Stomach (tissue), 9 donors: Measurements from ENCODE around the gene CHMP1A. TPM values are rescaled to one million over a fixed set of nuclear protein-coding genes. Genes with fewer than 3 reads are reported as not detected.

Experiments
- DNase-seq, 2 donors: peaks; one replicate each; pipeline versions ENCODE4 v3.0.0 to v3.0.0-alpha.2; 2013 to 2019
- H3K27ac ChIP-seq, 5 donors: fragments of 200-600 bp in 4 of 5; sonication (generic) in 4 of 5; one replicate each; pipeline ENCODE4 v1.5.1; 2013 to 2019; ENCODE audit warnings: mild to moderate bottlenecking in 1 of 5, moderate library complexity in 1 of 5
- H3K27me3 ChIP-seq, 3 donors: fragments of 200-600 bp; sonication (generic); one replicate each; pipeline ENCODE4 v1.5.1; 2017 to 2019; ENCODE audit warnings: mixed run types in 1 of 3
- H3K36me3 ChIP-seq, 4 donors: fragments of 200-600 bp; sonication (generic); 1 replicate in 3 of 4; 2 replicates in 1 of 4; pipeline ENCODE4 v1.5.1; 2016 to 2019
- H3K4me1 ChIP-seq, 4 donors: fragments of 200-600 bp; sonication (generic); one replicate each; pipeline ENCODE4 v1.5.1; 2016 to 2019
- H3K4me3 ChIP-seq, 4 donors: fragments of 200-600 bp; sonication (generic) in 3 of 4; one replicate each; pipeline ENCODE4 v1.5.1; 2016 to 2019; ENCODE audit warnings: mild to moderate bottlenecking in 1 of 4
- H3K9me3 ChIP-seq, 4 donors: fragments of 200-600 bp; sonication (generic); one replicate each; pipeline ENCODE4 v1.5.1; 2016 to 2019
- EP300 ChIP-seq: sonication (generic); formaldehyde crosslinking; IDR thresholded peaks from one replicate; pipeline ENCODE4 v1.6.1; 2017; ENCODE audit warnings: antibody characterized with exemption
- POLR2A ChIP-seq, 4 donors: fragments of 450-650 bp; IDR thresholded peaks; one replicate each; pipeline ENCODE4 v1.6.1; 2016; ENCODE audit warnings: antibody characterized with exemption in 4 of 4, control low read depth in 2 of 4, mild to moderate bottlenecking in 1 of 4, moderate library complexity in 1 of 4
- POLR2AphosphoS5 ChIP-seq, 3 donors: sonication (generic); formaldehyde crosslinking; IDR thresholded peaks; one replicate each; pipeline ENCODE4 v1.6.1; 2016; ENCODE audit warnings: antibody characterized with exemption in 3 of 3
- WGBS, 5 donors: extraction: QIAGEN DNeasy Blood & Tissue Kit in 3 of 5; methylation state at CpG; one replicate each; pipeline versions ENCODE4 v1.1.5 to v1.1.7; 2013 to 2018; 5-methylcytosine and 5-hydroxymethylcytosine counted together
- intact Hi-C: fragments of 100-400 bp; cut with DNase I; formaldehyde crosslinking; loops from one replicate; pipeline ENCODE4 v1.15.1; 2023; ENCODE audit warnings: low total_unique reads
- polyA plus RNA-seq, 3 donors: library from polyadenylated mRNA; stranded (reverse); fragments of 200-250 nt; gene quantifications; one replicate each; pipeline ENCODE4 v1.2.3, GENCODE V29; 2013
- total RNA-seq, 5 donors: library from RNA; depleted of rRNA; stranded (reverse); fragments of >200 nt; gene quantifications; one replicate each; pipeline versions ENCODE4 v1.1.0 to v1.2.3, GENCODE V29; 2014 to 2016
- TF ChIP-seq, protein P1 (sequence below), 7 experiments: fragments of 450-650 bp in 4 of 7; fragments of 200-600 bp in 3 of 7; sonication (generic) in 3 of 7; IDR thresholded peaks; one replicate each; pipeline ENCODE4 v1.5.1; 2016 to 2019; ENCODE audit warnings: antibody characterized with exemption in 7 of 7, control low read depth in 2 of 7, mild to moderate bottlenecking in 1 of 7
- donor health status: healthy with polysubstance abuse.
- donor health status: Bipolar disorder and iron deficiency.
- donor health status: healthy.

The CHMP1A gene
- total and polyA plus RNA-seq, 8 donors, result 20.1 to 146 (median 61.9) TPM

DNA sequence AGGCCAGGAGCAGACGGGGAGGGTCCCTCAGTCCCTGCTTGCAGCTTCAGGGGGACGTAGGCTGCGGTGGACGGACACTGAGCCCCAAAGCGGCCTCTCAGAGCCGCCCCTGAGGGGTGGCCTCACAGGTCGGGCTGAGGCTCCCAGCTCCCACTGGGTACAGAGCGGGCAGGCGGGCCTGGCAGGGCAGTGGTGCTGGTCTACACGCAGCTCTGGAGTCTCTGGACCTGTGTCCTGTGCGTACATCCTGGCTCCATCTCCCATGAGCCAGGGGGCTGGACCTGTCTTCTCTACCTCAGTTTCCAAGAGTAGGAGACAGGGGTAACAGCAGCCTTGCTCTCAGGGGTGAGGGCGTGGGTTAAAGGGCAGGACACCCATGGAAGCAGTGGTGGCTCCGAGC, 42.3 kb downstream of the CHMP1A start:
- Histone ChIP-seq H3K4me3 (no peak overlapping the region), H3K27ac (no peak overlapping the region), H3K36me3 (no peaks in the 10 kb centered on the region), H3K4me1 (peaks cover 0 to 5% (median 1%) of the 10 kb centered on the region in 4 donors), H3K27me3 (peaks cover 0 to 75% (median 10%) of the 10 kb centered on the region in 3 donors), H3K9me3 (no peaks in the 10 kb centered on the region)
- no peak for TF ChIP-seq POLR2A (IDR thresholded peaks at IDR 0.05)
- intact Hi-C loops, result no loop called here
- 82 to 87% (median 85%) methylated on average over 6 to 13 of the region's 13 CpGs for WGBS, 5 donors
- no peak for DNase-seq

GRCh38 chr16:89613954-89614459, 43.5 kb downstream of the CHMP1A start:
- H3K4me3 ChIP-seq, result no peak overlapping the region
- H3K27me3 ChIP-seq, result peaks cover 0 to 73% (median 10%) of the 10 kb centered on the region in 3 donors
- 83 to 92% (median 90%) methylated on average over 11 to 22 of the region's 22 CpGs for WGBS, 5 donors
- H3K4me1 ChIP-seq, result peaks cover 0 to 5% (median 1%) of the 10 kb centered on the region in 4 donors
- H3K36me3 ChIP-seq, result no peaks in the 10 kb centered on the region
- TF ChIP-seq EP300, result no peak
- no peak for TF ChIP-seq POLR2AphosphoS5 (IDR thresholded peaks at IDR 0.05)
- TF ChIP-seq, protein P1, sequence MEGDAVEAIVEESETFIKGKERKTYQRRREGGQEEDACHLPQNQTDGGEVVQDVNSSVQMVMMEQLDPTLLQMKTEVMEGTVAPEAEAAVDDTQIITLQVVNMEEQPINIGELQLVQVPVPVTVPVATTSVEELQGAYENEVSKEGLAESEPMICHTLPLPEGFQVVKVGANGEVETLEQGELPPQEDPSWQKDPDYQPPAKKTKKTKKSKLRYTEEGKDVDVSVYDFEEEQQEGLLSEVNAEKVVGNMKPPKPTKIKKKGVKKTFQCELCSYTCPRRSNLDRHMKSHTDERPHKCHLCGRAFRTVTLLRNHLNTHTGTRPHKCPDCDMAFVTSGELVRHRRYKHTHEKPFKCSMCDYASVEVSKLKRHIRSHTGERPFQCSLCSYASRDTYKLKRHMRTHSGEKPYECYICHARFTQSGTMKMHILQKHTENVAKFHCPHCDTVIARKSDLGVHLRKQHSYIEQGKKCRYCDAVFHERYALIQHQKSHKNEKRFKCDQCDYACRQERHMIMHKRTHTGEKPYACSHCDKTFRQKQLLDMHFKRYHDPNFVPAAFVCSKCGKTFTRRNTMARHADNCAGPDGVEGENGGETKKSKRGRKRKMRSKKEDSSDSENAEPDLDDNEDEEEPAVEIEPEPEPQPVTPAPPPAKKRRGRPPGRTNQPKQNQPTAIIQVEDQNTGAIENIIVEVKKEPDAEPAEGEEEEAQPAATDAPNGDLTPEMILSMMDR (IDR thresholded peaks at IDR 0.05), result no peak
- no peak overlapping the region for H3K27ac ChIP-seq
- DNase-seq, result no peak
- intact Hi-C loops, result no loop called here
- H3K9me3 ChIP-seq, result no peaks in the 10 kb centered on the region

GRCh38 chr16:89613231-89613953, 44.1 kb downstream of the CHMP1A start, which contains the start of gene DPEP1:
Gene DPEP1, plus strand, starts transcription at chr16:89613642. Its CDS starts 16,769 bp downstream, at chr16:89630411.
- TF ChIP-seq POLR2A (IDR thresholded peaks at IDR 0.05), result no peak
- TF ChIP-seq POLR2AphosphoS5 (IDR thresholded peaks at IDR 0.05), result no peak
- TF ChIP-seq, protein P1 (IDR thresholded peaks at IDR 0.05), result no peak
- no peak for TF ChIP-seq EP300
- H3K27ac ChIP-seq, result no peak within 1 kb of the TSS
- peak in 1 of 2 donors; percentile 51 for DNase-seq

DNA sequence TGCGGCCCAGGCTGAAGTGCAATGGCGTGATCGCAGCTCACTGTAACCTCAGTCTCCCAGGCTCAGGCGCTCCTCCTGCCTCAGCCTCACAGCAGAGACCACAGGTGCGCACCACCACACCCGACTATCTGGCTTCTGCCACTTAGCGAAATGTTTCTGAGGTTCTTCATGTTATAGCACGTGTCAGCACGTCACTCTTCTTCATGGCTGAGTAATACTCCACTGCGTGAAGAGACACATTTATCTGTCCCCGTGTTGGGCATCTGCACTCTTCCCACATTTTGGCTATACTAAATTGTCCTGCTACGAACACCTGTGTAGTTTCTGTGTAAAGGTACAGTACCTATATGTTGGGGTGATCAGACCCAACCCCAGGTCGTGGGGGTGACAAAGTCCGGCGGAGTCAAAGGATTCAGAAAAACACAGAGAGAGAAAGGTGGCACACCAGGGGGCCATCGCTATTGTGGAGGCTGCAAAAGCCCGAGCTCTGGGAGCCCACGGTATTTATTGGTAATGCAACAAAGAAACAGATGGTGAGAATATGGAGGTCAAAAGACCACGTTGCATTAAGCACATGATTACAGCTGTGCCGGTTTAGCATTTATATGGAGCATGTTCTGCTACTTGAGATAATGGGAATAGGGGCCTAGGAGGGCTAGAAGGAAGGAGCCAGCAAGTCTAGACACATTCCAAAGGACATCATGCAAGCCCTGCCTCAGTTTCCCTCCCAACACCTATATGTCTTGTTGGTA, 44.9 kb downstream of the CHMP1A start:
- Histone ChIP-seq H3K4me3 (no peak overlapping the region), H3K36me3 (no peaks in the 10 kb centered on the region), H3K27me3 (peaks cover 0 to 66% (median 10%) of the 10 kb centered on the region in 3 donors), H3K4me1 (peaks cover 0 to 5% (median 1%) of the 10 kb centered on the region in 4 donors), H3K27ac (no peak overlapping the region), H3K9me3 (no peaks in the 10 kb centered on the region)
- DNase-seq, result no peak
- intact Hi-C loops, result no loop called here
- TF ChIP-seq EP300 (no peak), POLR2A (IDR thresholded peaks at IDR 0.05) (no peak), POLR2AphosphoS5 (IDR thresholded peaks at IDR 0.05) (no peak)
- TF ChIP-seq, protein P1 (IDR thresholded peaks at IDR 0.05), result no peak
- WGBS, 5 donors, result 83 to 89% (median 87%) methylated on average over 20 of the region's 20 CpGs

More at GRCh38 chr16:89613231-89613953, 44.1 kb downstream of the CHMP1A start, which contains the start of gene DPEP1:
- peaks cover 0 to 69% (median 10%) of the 10 kb centered on the region in 3 donors for H3K27me3 ChIP-seq
- H3K4me3 ChIP-seq, result no peak within 1 kb of the TSS
- intact Hi-C loops, result no loop called here
- WGBS, 5 donors, result 61 to 72% (median 67%) methylated on average over 14 to 19 of the region's 19 CpGs
- no peaks in the 10 kb centered on the region for H3K9me3 ChIP-seq
- no peaks in the 10 kb centered on the region for H3K36me3 ChIP-seq
- peaks cover 0 to 5% (median 1%) of the 10 kb centered on the region in 4 donors for H3K4me1 ChIP-seq
